Ectodermal cell (in vitro differentiated cells): ENCODE results near the gene MEX3D. TPM values are rescaled to one million over a fixed set of nuclear protein-coding genes. Genes with fewer than 3 reads are reported as not detected.

Source experiments
- H3K27ac ChIP-seq: 2 replicates; pipeline ENCODE4 v1.7.0; 2013; ENCODE audit warnings: mild to moderate bottlenecking, low read depth, low read length; ENCODE audit not compliant: insufficient read depth, poor library complexity, severe bottlenecking
- H3K27me3 ChIP-seq: 2 replicates; pipeline ENCODE4 v1.7.0; 2013; ENCODE audit warnings: mild to moderate bottlenecking, low read length; ENCODE audit not compliant: insufficient read depth, control insufficient read depth, poor library complexity, severe bottlenecking
- H3K36me3 ChIP-seq: one replicate; pipeline ENCODE4 v1.7.0; 2013; ENCODE audit warnings: low read length; ENCODE audit not compliant: control insufficient read depth, insufficient read depth
- H3K4me1 ChIP-seq: one replicate; pipeline ENCODE4 v1.7.0; 2013; ENCODE audit warnings: low read length; ENCODE audit not compliant: control insufficient read depth, insufficient read depth
- H3K4me3 ChIP-seq: 2 replicates; pipeline ENCODE4 v1.7.0; 2013; ENCODE audit warnings: low read depth, low read length, control low read depth; ENCODE audit not compliant: insufficient read depth
- H3K9me3 ChIP-seq: 2 replicates; pipeline ENCODE4 v1.7.0; 2013; ENCODE audit warnings: mild to moderate bottlenecking, low read length, moderate library complexity; ENCODE audit not compliant: control insufficient read depth
- WGBS, 2 experiments: methylation state at CpG; one replicate each; pipeline ENCODE4 v1.1.7; 2013; ENCODE audit warnings: missing lambda C conversion rate in 2 of 2; 5-methylcytosine and 5-hydroxymethylcytosine counted together
- polyA plus RNA-seq, 4 experiments: library from polyadenylated mRNA; stranded (reverse); fragments of 50-300 nt; gene quantifications; one replicate each; pipeline ENCODE4 v1.2.3, GENCODE V29; 2013

MEX3D gene
- 52.1 TPM for polyA plus RNA-seq (2013, experiment 1 of 4)
- polyA plus RNA-seq (2013, experiment 2 of 4), result 50.3 TPM
- 49.5 TPM for polyA plus RNA-seq (2013, experiment 3 of 4)
- 45.6 TPM for polyA plus RNA-seq (2013, experiment 4 of 4)

DNA sequence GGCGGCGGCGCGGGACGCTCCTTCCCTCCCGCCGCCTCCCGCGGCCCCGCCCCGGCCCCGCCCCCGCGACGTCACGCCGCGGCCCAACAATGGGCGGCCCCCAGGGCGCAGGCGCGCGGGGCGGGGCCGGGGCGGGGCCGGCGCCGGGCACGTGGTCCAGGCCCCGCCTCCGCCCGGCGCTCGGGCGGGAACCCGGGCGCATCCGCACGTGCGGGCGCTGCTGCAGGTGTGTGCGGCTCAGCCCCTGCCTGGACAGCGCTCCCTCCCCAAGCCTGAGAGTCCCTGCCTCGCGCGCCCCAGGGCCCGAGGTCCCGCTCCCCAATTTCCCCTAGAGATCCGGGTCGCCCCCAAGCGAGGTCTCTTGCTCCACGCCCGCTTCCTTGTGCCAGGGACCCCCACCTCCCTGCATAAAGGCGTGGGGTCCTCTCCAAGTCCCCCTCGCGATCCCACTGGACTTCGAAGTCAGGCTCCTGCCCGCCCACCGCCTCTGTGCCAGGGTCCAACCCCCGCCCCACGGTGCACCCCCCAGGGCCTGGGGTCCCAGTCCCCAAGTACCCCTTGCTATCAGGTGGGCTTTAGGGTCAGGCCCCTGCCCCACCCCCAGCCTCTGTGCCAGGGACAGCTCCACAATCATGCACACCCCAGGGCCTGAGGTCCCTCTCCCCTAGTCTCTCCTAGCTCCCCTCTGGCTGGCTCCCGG lies at the start of gene MEX3D:
TSS of gene MEX3D (minus strand) at position 6 of the 700 bp plus-strand sequence. CDS start 267 bp downstream, outside the sequence.
- 15% methylated on average over 63 of the region's 63 CpGs for WGBS, 2 experiments
- H3K27ac ChIP-seq, result peak within 1 kb of the TSS; percentile 98
- H3K9me3 ChIP-seq, result no peaks in the 10 kb centered on the region
- H3K27me3 ChIP-seq, result peaks cover 22% of the 10 kb centered on the region
- peaks cover 8% of the 10 kb centered on the region for H3K4me1 ChIP-seq
- peak within 1 kb of the TSS; percentile 95 for H3K4me3 ChIP-seq
- H3K36me3 ChIP-seq, result no peaks in the 10 kb centered on the region

DNA sequence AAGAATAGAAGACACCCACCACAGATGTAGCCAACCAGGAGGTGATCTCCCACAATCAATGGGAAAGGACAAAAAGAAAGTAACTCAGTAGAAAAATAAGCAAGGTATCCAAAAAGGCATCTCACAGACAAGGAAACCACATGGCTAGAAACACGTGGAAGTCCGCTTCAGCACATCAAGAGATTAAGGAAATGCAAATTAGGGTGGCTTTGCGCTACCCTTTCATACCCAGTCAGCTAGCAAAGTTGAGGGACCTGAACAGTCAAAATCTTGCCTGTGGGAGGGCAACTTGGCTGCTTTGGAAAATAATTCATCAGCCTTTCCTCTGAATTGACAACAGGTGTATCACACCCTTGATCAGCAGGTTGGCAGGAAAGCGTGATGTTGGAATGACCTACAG lies 48.8 kb upstream of the MEX3D start:
- no peak overlapping the region for H3K4me3 ChIP-seq
- WGBS, 2 experiments, result 76 to 81% methylated on average over 4 of the region's 4 CpGs
- no peaks in the 10 kb centered on the region for H3K4me1 ChIP-seq
- H3K27me3 ChIP-seq, result no peaks in the 10 kb centered on the region
- no peak overlapping the region for H3K27ac ChIP-seq
- H3K9me3 ChIP-seq, result no peaks in the 10 kb centered on the region
- H3K36me3 ChIP-seq, result peaks cover 85% of the 10 kb centered on the region

DNA sequence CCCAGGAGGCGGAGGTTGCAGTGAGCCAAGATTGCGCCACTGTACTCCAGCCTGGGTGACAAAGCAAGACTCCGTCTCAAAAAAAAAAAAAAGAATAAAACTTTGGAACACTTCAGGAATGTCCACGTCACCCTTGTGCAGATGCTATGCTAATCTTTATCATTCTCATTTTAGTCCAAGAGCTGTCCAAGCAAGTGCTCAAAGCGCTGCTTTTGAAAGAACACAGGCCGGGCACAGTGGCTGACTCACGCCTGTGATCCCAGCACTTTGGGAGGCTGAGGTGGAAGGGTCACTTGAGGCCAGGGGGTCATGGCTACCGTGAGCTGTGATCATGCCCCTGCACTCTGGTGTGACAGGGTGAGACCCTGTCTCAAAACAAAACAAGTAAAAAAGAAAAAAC lies 48.3 kb upstream of the MEX3D start:
- Histone ChIP-seq H3K27me3 (no peaks in the 10 kb centered on the region), H3K36me3 (peaks cover 83% of the 10 kb centered on the region), H3K4me3 (no peak overlapping the region), H3K9me3 (no peaks in the 10 kb centered on the region), H3K4me1 (no peaks in the 10 kb centered on the region), H3K27ac (no peak overlapping the region)
- WGBS, 2 experiments, result 95 to 96% methylated on average over 8 of the region's 8 CpGs

DNA sequence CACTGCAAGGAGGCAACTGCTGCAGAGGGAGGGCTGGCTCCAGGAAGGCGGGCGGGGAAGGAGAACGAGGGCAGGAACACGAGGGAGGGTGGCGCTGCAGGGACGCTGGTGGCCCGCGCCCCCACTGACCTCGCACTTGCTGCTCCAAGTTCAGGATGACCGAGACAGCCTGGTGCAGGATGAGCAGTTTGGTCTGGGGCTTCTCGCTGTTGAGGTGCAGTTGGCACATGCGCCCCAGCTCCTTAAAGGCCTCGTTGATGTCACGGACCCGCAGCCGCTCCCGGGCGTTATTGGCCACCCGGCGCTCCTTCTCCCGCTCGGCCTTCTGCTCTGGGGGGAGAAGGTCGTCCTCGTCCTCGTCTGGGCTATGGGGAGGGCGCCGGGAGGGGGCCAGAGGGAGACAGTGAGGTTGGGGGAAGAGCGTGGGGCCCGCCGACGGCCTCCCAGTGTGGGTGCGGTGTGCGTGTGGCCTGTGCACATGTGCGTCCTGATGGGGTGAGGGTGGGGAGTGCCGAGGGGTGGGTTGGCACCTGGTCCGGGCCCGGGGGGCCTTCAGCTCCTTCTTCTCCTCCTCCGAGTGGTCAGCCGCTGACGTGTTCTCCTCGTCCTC lies 47.1 kb upstream of the MEX3D start:
- Histone ChIP-seq H3K9me3 (no peaks in the 10 kb centered on the region), H3K27me3 (no peaks in the 10 kb centered on the region), H3K27ac (no peak overlapping the region), H3K36me3 (peaks cover 79% of the 10 kb centered on the region), H3K4me3 (no peak overlapping the region), H3K4me1 (no peaks in the 10 kb centered on the region)
- WGBS, 2 experiments, result 96 to 98% methylated on average over 41 of the region's 41 CpGs

DNA sequence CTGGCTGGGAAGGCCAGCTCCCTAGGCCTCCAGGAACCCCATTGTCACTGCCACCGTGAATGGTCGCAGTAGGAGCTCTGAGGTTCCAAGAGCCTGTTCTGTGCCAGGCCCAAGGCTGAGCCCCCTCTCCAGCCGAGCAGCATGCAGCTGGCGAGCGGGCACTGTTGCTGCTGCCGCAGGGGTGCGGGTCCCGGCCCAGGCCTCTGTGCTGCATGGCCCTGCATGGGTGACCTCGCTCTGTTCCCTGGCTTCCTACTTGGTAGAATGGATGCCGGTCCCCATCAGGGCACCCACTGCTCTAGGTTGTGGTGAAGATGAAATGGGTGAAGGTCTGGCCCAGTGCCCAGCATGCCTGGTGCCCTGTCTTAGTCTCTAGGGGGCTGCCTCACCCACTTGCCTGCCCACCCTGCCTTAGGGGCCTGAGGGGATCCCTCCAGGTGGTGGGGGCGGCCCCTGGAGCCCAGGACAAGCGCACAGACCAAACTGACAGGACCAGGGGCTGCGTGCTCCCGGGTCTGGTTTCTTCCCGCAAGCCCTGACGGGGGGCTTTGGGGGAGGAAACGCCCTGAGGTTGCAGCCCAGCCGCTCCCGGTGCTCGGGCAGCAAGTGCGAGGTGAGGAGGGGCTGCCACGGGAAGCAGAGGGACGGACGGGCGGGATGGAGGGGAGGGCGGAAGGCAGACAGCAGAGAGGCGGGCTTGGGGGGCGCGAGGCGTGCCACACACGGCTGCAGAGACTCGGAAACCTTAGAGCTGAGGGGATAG lies 45.9 kb upstream of the MEX3D start:
- peaks cover 75% of the 10 kb centered on the region for H3K36me3 ChIP-seq
- H3K4me1 ChIP-seq, result no peaks in the 10 kb centered on the region
- no peak overlapping the region for H3K4me3 ChIP-seq
- H3K27me3 ChIP-seq, result no peaks in the 10 kb centered on the region
- 96 to 97% methylated on average over 32 of the region's 32 CpGs for WGBS, 2 experiments
- no peaks in the 10 kb centered on the region for H3K9me3 ChIP-seq
- no peak overlapping the region for H3K27ac ChIP-seq

DNA sequence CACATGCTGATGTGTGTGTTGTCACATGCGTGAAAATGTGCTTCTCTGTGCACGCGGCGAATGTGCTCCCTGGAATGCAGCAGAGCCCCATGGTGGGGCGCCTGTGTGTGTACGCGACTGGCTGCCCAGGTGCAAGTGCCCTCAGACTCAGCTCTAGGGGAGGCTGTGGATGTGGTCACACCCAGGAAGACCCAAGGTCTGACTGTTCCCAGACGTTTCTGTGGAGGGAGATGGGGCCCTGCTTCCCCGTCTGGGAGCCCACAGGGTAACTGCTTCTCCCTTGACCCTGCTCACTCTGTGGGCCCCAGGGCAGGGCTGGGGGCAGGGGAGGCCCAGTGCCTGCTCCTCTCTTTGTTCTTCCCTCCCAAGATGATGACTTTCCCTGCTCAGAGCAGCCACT lies 45.0 kb upstream of the MEX3D start:
- Histone ChIP-seq H3K36me3 (peaks cover 67% of the 10 kb centered on the region), H3K27ac (no peak overlapping the region), H3K27me3 (no peaks in the 10 kb centered on the region), H3K9me3 (no peaks in the 10 kb centered on the region), H3K4me1 (no peaks in the 10 kb centered on the region), H3K4me3 (no peak overlapping the region)
- WGBS, 2 experiments, result 93 to 94% methylated on average over 9 of the region's 9 CpGs

DNA sequence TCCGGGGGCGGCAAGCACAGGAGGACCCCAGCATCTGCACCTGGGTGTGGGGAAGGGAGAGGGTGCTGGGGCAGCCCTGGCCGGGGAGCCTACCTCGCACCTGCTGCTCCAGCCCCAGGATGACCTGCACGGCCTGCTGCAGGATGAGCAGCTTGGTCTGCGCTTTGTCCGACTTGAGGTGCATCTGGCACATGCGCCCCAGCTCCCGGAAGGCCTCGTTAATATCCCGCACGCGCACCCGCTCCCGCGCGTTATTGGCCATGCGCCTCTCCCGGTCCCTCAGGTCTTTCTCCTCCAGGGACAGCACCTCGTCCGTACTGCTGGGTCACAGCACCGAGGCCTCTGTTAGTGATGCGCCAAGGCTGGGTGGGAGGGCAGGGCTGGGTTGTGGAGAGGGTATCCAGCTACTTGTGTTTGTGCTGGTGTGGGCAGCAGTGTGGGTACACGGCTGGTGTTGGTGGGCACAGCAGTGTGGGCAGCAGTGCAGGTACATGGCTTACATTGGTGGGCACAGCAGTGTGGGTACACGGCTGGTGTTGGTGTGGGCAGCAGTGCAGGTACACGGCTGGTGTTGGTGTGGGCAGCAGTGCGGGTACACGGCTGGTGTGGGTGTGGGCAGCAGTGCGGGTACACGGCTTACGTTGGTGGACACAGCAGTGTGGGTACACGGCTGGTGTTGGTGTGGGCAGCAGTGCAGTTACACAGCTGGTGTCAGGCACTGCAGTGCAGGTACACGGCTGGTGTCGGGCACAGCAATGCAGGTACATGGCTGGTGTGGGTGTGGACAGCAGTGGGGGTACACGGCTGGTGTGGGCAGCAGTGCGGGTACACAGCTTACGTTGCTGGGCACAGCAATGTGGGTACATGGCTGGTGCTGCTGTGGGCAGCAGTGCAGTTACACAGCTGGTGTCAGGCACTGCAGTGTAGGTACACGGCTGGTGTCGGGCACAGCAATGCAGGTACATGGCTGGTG lies 44.3 kb upstream of the MEX3D start:
- peaks cover 59% of the 10 kb centered on the region for H3K36me3 ChIP-seq
- H3K9me3 ChIP-seq, result no peaks in the 10 kb centered on the region
- no peak overlapping the region for H3K27ac ChIP-seq
- H3K4me3 ChIP-seq, result no peak overlapping the region
- no peaks in the 10 kb centered on the region for H3K4me1 ChIP-seq
- H3K27me3 ChIP-seq, result no peaks in the 10 kb centered on the region
- 96% methylated on average over 39 of the region's 39 CpGs for WGBS, 2 experiments

DNA sequence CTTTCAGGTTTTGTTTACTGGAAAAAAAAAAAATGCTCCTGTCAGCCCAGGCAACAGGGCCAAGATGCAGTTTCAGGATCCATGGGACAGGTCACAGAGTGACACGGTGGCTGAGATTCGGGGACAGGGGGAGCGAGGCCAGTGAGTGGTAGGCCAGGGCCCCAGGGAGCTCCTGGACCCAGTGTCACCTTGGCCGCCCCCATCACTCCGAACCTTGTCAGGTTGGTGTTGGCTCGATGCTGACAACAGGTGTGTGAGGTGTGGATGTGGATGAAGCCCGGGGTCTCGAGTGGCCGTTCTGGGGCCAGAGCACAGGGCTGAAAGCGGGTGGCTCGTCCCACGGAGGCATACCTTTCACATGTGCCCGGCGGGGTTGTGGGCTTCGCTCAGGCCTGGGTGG lies 43.2 kb upstream of the MEX3D start:
- Histone ChIP-seq H3K4me1 (no peaks in the 10 kb centered on the region), H3K4me3 (no peak overlapping the region), H3K36me3 (peaks cover 49% of the 10 kb centered on the region), H3K27ac (no peak overlapping the region), H3K27me3 (no peaks in the 10 kb centered on the region), H3K9me3 (no peaks in the 10 kb centered on the region)
- 96% methylated on average over 15 of the region's 15 CpGs for WGBS, 2 experiments

DNA sequence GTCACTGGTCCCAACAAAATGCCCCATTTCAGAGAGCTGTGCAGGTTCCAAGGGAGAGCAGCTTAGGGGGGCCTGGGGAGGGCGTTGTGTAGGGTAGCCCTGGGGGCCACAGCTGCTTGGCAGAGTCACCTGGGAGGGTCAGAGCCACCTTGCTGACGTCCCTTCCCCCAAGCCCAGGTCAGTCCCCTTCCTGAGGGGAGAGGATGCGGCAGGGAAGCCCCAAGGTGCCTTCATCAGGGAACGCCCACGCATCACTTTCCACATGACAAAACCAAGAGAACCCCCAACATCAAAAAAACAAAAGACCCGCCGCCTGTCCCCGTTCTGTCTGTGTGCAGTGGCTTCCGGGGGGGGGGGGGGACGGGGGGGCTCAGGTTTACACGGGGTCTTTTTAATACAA lies 42.5 kb upstream of the MEX3D start:
- H3K9me3 ChIP-seq, result no peaks in the 10 kb centered on the region
- H3K4me1 ChIP-seq, result no peaks in the 10 kb centered on the region
- no peaks in the 10 kb centered on the region for H3K27me3 ChIP-seq
- H3K36me3 ChIP-seq, result peaks cover 44% of the 10 kb centered on the region
- H3K27ac ChIP-seq, result no peak overlapping the region
- WGBS, 2 experiments, result 84 to 93% methylated on average over 9 to 11 of the region's 11 CpGs
- H3K4me3 ChIP-seq, result no peak overlapping the region
